K562 (cell line): Measurements from ENCODE around the gene CPT1B. TPM values are rescaled to one million over a fixed set of nuclear protein-coding genes. Genes with fewer than 3 reads are reported as not detected.

Experiments
- ATF7 ChIP-seq: fragments of 450-650 bp; IDR thresholded peaks from 2 replicates; pipeline ENCODE4 v1.7.1; 2014; ENCODE audit warnings: mild to moderate bottlenecking, moderate library complexity
- CHD2 ChIP-seq: IDR thresholded peaks from 2 replicates; pipeline ENCODE4 v1.6.1; 2011; ENCODE audit warnings: low read depth, low read length
- FOXK2 ChIP-seq, 2 experiments: fragments of 450-650 bp; IDR thresholded peaks in 1 of 2; conservative IDR thresholded peaks in 1 of 2; 2 replicates each; pipeline ENCODE4 v1.6.1; 2016; ENCODE audit warnings: low read depth in 2 of 2, mild to moderate bottlenecking in 1 of 2
- HNRNPK ChIP-seq: fragments of 200-400 bp; formaldehyde crosslinking; IDR thresholded peaks from one replicate; pipeline ENCODE4 v1.6.1; 2018; ENCODE audit warnings: mild to moderate bottlenecking, low read depth, low read length; ENCODE audit not compliant: poor library complexity, severe bottlenecking
- LCOR ChIP-seq: sonication (generic); formaldehyde crosslinking; IDR thresholded peaks from 2 replicates; pipeline ENCODE4 v1.8.0; 2022; ENCODE audit warnings: mild to moderate bottlenecking, missing genetic modification reagents
- MEIS2 ChIP-seq: fragments of 450-650 bp; IDR thresholded peaks from 2 replicates; pipeline ENCODE4 v1.6.1; 2014; ENCODE audit warnings: mild to moderate bottlenecking; ENCODE audit not compliant: partially characterized antibody
- NR2C1 ChIP-seq, 2 experiments: fragments of 450-650 bp; IDR thresholded peaks; 2 replicates each; pipeline ENCODE4 v1.6.1; 2017; ENCODE audit warnings: mild to moderate bottlenecking in 2 of 2, antibody characterized with exemption in 1 of 2, inconsistent platforms in 1 of 2, missing compliant biosample characterization in 1 of 2, missing genetic modification characterization in 1 of 2
- POLR2AphosphoS2 ChIP-seq: IDR thresholded peaks from 2 replicates; pipeline ENCODE4 v1.6.1; 2012; ENCODE audit warnings: low read length, improper control_type of control experiment
- ZBTB33 ChIP-seq: sonication (generic); formaldehyde crosslinking; IDR thresholded peaks from 2 replicates; pipeline ENCODE4 v1.8.1; 2023; ENCODE audit warnings: mild to moderate bottlenecking, missing genetic modification reagents
- ZBTB49 ChIP-seq: sonication (generic); formaldehyde crosslinking; IDR thresholded peaks from 2 replicates; pipeline ENCODE4 v1.8.0; 2022; ENCODE audit warnings: missing genetic modification reagents, mild to moderate bottlenecking, borderline replicate concordance
- ZBTB5 ChIP-seq: fragments of 450-650 bp; IDR thresholded peaks from 2 replicates; pipeline ENCODE4 v1.6.1; 2017; ENCODE audit warnings: antibody characterized with exemption
- ZNF717 ChIP-seq: fragments of 250-450 bp; sonication (Bioruptor Pico); IDR thresholded peaks from 2 replicates; pipeline ENCODE4 v1.5.0; 2021
- polyA plus RNA-seq, 8 experiments: library from polyadenylated mRNA; depleted of rRNA in 4 of 8; stranded (reverse) in 5 of 8; unstranded in 3 of 8; fragments of >200 nt; fragmentation: Nextera tagmentation in 2 of 8; fragmentation: Illumina TruSeq in 1 of 8; extraction: Ambion mirVana in 2 of 8; extraction: Trizol in 1 of 8; gene quantifications; 2 replicates each; pipeline versions ENCODE4 v1.2.1 to v1.2.3, GENCODE V29; 2011 to 2014; ENCODE audit warnings: inconsistent platforms in 1 of 8, missing spikeins in 1 of 8
- total RNA-seq, 7 experiments: library from RNA; depleted of rRNA in 6 of 7; stranded (reverse); fragments of >200 nt in 6 of 7; fragmentation: Illumina TruSeq in 2 of 7; extraction: Trizol in 2 of 7; gene quantifications; 2 replicates each; pipeline versions ENCODE4 v1.2.1 to v1.2.3, GENCODE V29; 2011 to 2021; ENCODE audit warnings: low replicate concordance in 1 of 7
- TF ChIP-seq, protein P1 (sequence below): sonication (generic); formaldehyde crosslinking; IDR thresholded peaks from 2 replicates; pipeline ENCODE4 v1.8.1; 2022; ENCODE audit warnings: missing genetic modification reagents
- TF ChIP-seq, protein P2 (sequence below), 3 experiments: fragments of 200-800 bp in 1 of 3; sonication (Bioruptor generic) in 1 of 3; sonication (generic) in 1 of 3; formaldehyde crosslinking in 1 of 3; IDR thresholded peaks; 2 replicates each; pipeline versions ENCODE4 v1.6.1 to v1.8.0; 2016 to 2022; ENCODE audit warnings: mild to moderate bottlenecking in 2 of 3, missing compliant biosample characterization in 2 of 3, missing genetic modification characterization in 2 of 3, missing genetic modification reagents in 1 of 3

Gene CPT1B
- total and polyA plus RNA-seq, 9 of the 15 experiments (the other 6 are each of a cell fraction or from before 2014, with no cell fraction given) = 0.35 to 6.1 (median 2.6) TPM

- no peak for TF ChIP-seq NR2C1 (IDR thresholded peaks at IDR 0.05)
- 0 out of 2 replicates have a peak, but pooled peaks have one; percentile 59 for TF ChIP-seq NR2C1 (tag; IDR thresholded peaks at IDR 0.05)
- peak; percentile 77 for TF ChIP-seq CHD2
- TF ChIP-seq ZBTB49 = no peak
- peak; percentile 96 for TF ChIP-seq POLR2AphosphoS2
- peak in 1 of 2 experiments; percentile 49; a peak in 1 of 4 replicates for TF ChIP-seq FOXK2 (conservative IDR thresholded peaks at IDR 0.05 in 1 of 2, IDR thresholded peaks at IDR 0.05 in 1 of 2; ENCODE audit: low read depth in 2 of 2)
- peak; percentile 5 for TF ChIP-seq HNRNPK
- TF ChIP-seq LCOR = peak; percentile 67; the same call in 1 of the 2 replicates
- peak; percentile 68; the same call in 1 of the 2 replicates for TF ChIP-seq ZBTB33 (CRISPR knock-in tag)
- no peak for TF ChIP-seq ZBTB5
- TF ChIP-seq, protein P1, sequence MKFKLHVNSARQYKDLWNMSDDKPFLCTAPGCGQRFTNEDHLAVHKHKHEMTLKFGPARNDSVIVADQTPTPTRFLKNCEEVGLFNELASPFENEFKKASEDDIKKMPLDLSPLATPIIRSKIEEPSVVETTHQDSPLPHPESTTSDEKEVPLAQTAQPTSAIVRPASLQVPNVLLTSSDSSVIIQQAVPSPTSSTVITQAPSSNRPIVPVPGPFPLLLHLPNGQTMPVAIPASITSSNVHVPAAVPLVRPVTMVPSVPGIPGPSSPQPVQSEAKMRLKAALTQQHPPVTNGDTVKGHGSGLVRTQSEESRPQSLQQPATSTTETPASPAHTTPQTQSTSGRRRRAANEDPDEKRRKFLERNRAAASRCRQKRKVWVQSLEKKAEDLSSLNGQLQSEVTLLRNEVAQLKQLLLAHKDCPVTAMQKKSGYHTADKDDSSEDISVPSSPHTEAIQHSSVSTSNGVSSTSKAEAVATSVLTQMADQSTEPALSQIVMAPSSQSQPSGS (CRISPR knock-in tag) = no peak
- TF ChIP-seq ATF7 = peak; percentile 37; the same call in 1 of the 2 replicates
- TF ChIP-seq, protein P2, sequence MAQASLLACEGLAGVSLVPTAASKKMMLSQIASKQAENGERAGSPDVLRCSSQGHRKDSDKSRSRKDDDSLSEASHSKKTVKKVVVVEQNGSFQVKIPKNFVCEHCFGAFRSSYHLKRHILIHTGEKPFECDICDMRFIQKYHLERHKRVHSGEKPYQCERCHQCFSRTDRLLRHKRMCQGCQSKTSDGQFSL (CRISPR knock-in tag; IDR thresholded peaks at IDR 0.05) = peak; percentile 68; the same call in 1 of the 2 replicates
- TF ChIP-seq, protein P2 (tag; IDR thresholded peaks at IDR 0.05) = no peak; a peak in 1 of 4 replicates
- TF ChIP-seq ZNF717 = 0 out of 2 replicates have a peak, but pooled peaks have one; percentile 83
- peak; percentile 97 for TF ChIP-seq MEIS2
Measured at GRCh38 chr22:50525104-50525857, 52.9 kb downstream of the CPT1B start, which contains the start of gene SCO2 (continued).
